HG03045 (cell line): ENCODE data around the gene GNE.
"Not testable (repeated sequence)": the region's sequence is repeated elsewhere in the genome, so short reads cannot be mapped to it uniquely, and the experiment has no call there.

ENCODE experiments used
- ATAC-seq: cut with Tn5 transposase; IDR thresholded peaks from one replicate; pipeline ENCODE4 v1.9.1; 2021; ENCODE audit warnings: mild to moderate bottlenecking, moderate library complexity; ENCODE audit not compliant: unreplicated experiment

GNE gene, protein sequence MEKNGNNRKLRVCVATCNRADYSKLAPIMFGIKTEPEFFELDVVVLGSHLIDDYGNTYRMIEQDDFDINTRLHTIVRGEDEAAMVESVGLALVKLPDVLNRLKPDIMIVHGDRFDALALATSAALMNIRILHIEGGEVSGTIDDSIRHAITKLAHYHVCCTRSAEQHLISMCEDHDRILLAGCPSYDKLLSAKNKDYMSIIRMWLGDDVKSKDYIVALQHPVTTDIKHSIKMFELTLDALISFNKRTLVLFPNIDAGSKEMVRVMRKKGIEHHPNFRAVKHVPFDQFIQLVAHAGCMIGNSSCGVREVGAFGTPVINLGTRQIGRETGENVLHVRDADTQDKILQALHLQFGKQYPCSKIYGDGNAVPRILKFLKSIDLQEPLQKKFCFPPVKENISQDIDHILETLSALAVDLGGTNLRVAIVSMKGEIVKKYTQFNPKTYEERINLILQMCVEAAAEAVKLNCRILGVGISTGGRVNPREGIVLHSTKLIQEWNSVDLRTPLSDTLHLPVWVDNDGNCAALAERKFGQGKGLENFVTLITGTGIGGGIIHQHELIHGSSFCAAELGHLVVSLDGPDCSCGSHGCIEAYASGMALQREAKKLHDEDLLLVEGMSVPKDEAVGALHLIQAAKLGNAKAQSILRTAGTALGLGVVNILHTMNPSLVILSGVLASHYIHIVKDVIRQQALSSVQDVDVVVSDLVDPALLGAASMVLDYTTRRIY

GRCh38 chr9:36258208-36258995, at the start of gene GNE:
GNE (minus strand) TSS chr9:36258448; CDS start chr9:36249355, 9,093 bp downstream.
- peak; percentile 89 for ATAC-seq

- no peak for ATAC-seq
Observed at GRCh38 chr9:36306471-36307306, 48.4 kb upstream of the GNE start.

GRCh38 chr9:36304366-36304765, 46.1 kb upstream of the GNE start:
- not testable (repeated sequence) for ATAC-seq

DNA sequence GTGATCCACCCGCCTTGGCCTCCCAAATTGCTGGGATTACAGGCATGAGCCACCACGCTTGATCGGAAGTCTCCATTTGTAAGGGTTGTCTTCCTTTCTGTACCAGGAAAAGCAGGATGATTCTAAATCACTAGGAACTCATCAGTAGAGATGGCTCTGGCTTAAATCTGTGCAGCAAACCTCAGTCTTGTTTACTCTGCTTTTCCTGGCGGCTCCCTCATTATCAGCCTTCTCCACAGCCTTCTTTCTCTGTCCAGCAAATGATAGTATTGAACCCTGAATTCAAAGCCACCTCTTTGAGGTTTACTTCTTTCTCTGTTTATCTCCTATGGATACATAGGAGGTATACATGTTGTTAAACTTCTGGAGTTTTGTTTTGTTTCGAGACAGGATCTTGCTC, 43.0 kb upstream of the GNE start:
- ATAC-seq = no peak

- ATAC-seq = no peak
Observed at GRCh38 chr9:36298566-36298965, 40.3 kb upstream of the GNE start.

GRCh38 chr9:36297798-36298197, 39.5 kb upstream of the GNE start:
- no peak for ATAC-seq

- not testable (repeated sequence) for ATAC-seq
Observed at GRCh38 chr9:36294996-36295395, 36.7 kb upstream of the GNE start.

DNA sequence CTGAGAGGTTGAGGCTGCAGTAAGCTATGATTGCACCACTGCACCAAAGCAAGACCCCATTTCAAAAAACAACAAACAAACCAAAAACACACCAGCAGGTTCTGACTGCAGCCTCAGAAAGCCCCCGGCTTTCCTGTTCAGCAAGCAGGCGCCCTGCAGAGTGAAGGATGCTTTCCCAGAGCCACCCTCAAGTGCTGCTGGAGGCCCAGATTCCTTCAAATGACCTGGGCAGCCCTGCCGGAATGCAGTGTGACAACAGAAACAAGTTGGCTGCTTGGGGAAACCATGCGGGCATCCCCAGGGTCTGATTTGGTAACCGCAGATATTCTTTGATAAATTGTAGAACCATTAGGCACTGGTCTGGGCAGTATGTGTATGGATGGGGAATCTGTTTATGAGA, 35.7 kb upstream of the GNE start:
- ATAC-seq = no peak

DNA sequence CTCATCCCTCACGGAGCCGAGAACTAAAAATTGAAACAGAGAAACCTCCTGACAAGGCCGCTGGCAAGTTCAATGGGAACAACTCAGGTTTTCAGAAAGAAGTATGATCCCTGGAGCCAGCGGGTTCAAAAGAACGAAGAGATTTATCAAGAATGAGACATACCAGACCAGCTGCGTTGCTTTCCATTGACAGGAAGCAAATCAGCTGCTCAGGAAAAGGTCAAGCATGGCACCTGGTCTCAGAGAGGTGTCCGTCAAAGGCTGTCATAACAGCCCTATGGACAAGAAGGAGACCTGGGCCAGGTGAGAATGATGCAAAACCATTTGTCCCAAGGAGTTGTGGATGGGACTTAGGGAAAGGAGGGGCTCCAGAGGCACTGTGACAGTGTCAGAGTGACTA, 34.9 kb upstream of the GNE start:
- ATAC-seq = no peak

DNA sequence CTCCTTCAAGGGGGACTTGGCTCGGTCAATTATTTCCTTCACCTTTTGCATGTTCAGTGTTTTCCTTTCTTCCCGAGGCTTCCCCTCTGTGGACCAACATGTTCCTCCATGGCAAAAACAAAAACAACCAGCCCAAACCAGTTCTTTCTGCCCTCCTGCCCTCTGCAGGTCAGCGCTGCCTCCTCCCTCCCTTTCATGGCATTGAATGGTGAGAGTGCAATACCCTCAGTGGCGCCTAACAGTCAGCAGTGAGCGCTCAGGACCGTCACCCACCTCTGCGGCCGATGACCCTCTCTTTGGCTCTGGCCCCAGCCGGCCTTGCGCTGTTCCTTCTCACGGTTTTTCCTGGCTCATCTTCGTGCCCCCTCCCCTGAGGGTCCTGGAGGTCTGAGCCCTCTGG, 34.4 kb upstream of the GNE start:
- no peak for ATAC-seq

GRCh38 chr9:36290996-36291395, 32.7 kb upstream of the GNE start:
- no peak for ATAC-seq

DNA sequence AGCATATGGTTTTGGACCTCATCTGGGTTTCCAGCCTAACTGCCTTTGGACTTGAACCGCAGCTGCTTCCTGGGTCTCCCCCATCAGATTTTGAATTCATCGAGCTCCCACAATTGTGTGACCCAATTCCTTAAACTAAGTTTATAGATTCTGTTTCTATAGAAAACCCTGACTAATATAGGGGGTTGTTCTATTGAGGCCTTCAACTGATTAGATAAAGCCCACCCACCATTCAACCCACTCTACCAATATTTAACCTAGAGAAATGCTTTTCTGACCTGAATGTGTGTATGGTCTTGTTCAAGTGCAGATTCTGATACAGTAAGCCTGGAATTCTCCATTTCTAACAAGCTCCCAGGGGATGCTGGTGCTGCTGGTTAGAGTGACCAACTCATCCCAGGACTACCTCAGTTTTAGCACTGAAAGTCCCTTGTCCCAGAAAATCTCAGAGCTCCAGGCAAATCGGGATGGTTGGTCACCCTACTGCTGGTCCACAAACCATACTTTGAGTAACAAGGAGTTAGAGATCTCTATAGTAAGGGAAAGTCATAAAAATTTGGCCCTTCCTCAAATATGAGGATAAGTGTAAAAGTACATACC, 31.7 kb upstream of the GNE start:
- no peak for ATAC-seq

GRCh38 chr9:36288070-36288469, 29.8 kb upstream of the GNE start:
- no peak for ATAC-seq

GRCh38 chr9:36286388-36286787, 28.1 kb upstream of the GNE start:
- no peak for ATAC-seq

DNA sequence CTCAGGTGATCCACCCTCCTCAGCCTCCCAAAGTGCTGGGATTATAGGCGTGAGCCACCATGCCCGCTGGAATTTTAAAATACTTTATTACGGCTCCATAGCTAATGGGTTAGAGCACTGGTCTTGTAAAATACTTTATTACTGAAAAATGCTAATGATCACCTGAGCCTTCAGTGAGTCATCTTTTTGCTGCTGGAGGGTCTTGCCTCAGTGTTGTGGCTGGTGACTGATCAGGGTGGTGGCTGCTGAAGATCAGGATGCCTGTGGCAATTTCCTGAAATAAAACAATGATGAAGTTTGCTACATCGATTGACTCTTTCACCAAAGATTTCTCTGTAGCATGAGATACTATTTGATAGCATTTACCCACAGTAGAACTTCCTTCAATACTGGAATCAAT, 26.0 kb upstream of the GNE start:
- ATAC-seq = no peak

- ATAC-seq = no peak
Observed at GRCh38 chr9:36282275-36282674, 24.0 kb upstream of the GNE start.

- no peak for ATAC-seq
Observed at GRCh38 chr9:36280989-36281388, 22.7 kb upstream of the GNE start.

GRCh38 chr9:36278243-36278642, 20.0 kb upstream of the GNE start:
- no peak for ATAC-seq

DNA sequence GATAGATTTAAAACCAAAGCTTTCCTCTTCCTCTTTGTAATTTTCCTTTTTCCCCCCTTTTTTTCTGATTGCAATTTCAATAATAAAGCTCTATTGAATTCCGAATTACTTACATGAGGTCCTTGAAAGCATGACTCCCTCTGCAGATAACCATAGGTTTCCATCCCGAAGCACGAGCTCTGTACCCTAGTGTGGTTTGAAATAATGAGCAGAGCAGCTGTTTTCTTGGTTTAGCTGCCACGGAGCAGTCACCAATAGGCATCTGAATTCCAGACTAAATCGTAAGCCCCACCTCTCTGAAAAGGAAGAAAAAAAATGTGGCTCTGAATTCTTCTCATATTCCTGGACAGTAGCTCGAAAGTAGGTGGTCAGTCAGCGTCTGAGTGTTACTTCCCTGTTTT, 18.5 kb upstream of the GNE start:
- ATAC-seq = no peak

DNA sequence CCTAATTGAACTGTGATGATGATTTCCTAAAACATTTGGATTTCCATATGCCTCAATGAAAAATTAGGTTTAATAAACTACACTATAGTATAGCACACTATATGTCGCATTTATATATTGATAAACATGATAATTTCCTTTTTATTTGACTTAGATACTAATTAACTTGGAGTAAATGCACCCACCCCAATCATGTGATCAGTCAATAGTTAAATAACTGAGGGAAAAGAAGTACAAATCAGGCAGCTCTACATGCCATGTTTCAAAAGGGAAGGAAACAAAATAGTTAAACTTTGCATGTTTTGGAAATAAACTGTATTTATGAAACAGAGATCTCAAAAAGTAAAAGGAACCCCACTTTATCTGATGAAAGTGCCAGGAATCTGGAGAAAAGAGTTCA, 18.0 kb upstream of the GNE start:
- no peak for ATAC-seq
